Left ventricle myocardium inferior (tissue), 1 donor: ENCODE results near the gene FAM174B. TPM values are rescaled to one million over a fixed set of nuclear protein-coding genes. Genes with fewer than 3 reads are reported as not detected.

ENCODE experiments used
- DNase-seq: peaks from one replicate; pipeline ENCODE4 v3.0.0-alpha.2; 2020
- H3K27ac ChIP-seq: fragments of 200-600 bp; replicated peaks from 2 replicates; pipeline ENCODE4 v1.8.0; 2021
- H3K27me3 ChIP-seq: fragments of 200-600 bp; 2 replicates; pipeline ENCODE4 v1.8.0; 2021; ENCODE audit warnings: low read depth
- H3K36me3 ChIP-seq: fragments of 200-600 bp; 2 replicates; pipeline ENCODE4 v1.8.0; 2021
- H3K4me1 ChIP-seq: fragments of 200-600 bp; 2 replicates; pipeline ENCODE4 v1.8.0; 2021
- H3K4me3 ChIP-seq: fragments of 200-600 bp; 2 replicates; pipeline ENCODE4 v1.8.0; 2021; ENCODE audit warnings: mild to moderate bottlenecking, moderate library complexity
- H3K9me3 ChIP-seq: fragments of 200-600 bp; replicated peaks from 2 replicates; pipeline ENCODE4 v1.8.0; 2021
- CTCF ChIP-seq: fragments of 200-600 bp; IDR thresholded peaks from 2 replicates; pipeline ENCODE4 v1.8.0; 2021; ENCODE audit warnings: antibody characterized with exemption, mild to moderate bottlenecking, borderline replicate concordance
- intact Hi-C: fragments of 100-400 bp; cut with micrococcal nuclease; formaldehyde crosslinking; loops from one replicate; pipeline ENCODE4 v1.11.0; 2022
- total RNA-seq: library from RNA; stranded (reverse); fragmentation: NEBNext Ultra II Directional; extraction: Animal tissue kit (Norgen Biotek cat#: 25700); gene quantifications from one replicate; pipeline ENCODE4 v1.2.1, GENCODE V29; 2021
- donor health status: DM: no; HTN: yes; CAD: no; lungs with severe emphysema.

Gene FAM174B
- total RNA-seq, 1 donor from 2014 or later, result 17.1 TPM

GRCh38 chr15:92661069-92661468 lies 5.5 kb upstream of the FAM174B start:
- intact Hi-C loops, result no loop called here
- DNase-seq, result no peak
- Histone ChIP-seq H3K9me3 (no peaks in the 10 kb centered on the region), H3K36me3 (no peaks in the 10 kb centered on the region), H3K27ac (no peak overlapping the region), H3K4me3 (no peak overlapping the region), H3K4me1 (peaks cover 26% of the 10 kb centered on the region), H3K27me3 (no peaks in the 10 kb centered on the region)
- no peak for TF ChIP-seq CTCF

- no peaks in the 10 kb centered on the region for H3K27me3 ChIP-seq
- no peak overlapping the region for H3K4me3 ChIP-seq
- intact Hi-C loops, result no loop called here
- peaks cover 35% of the 10 kb centered on the region for H3K4me1 ChIP-seq
- no peak for TF ChIP-seq CTCF
- H3K27ac ChIP-seq, result no peak overlapping the region
- H3K9me3 ChIP-seq, result no peaks in the 10 kb centered on the region
- H3K36me3 ChIP-seq, result no peaks in the 10 kb centered on the region
- DNase-seq, result no peak
Observed at GRCh38 chr15:92657486-92657885, 1.9 kb upstream of the FAM174B start.

- H3K9me3 ChIP-seq, result no peaks in the 10 kb centered on the region
- H3K4me1 ChIP-seq, result peaks cover 46% of the 10 kb centered on the region
- no peak for TF ChIP-seq CTCF
- no peaks in the 10 kb centered on the region for H3K36me3 ChIP-seq
- no peak for DNase-seq
- H3K27ac ChIP-seq, result peak overlapping the region; percentile 72
- peak overlapping the region; percentile 76 for H3K4me3 ChIP-seq
- intact Hi-C loops, result no loop called here
- no peaks in the 10 kb centered on the region for H3K27me3 ChIP-seq
Observed at GRCh38 chr15:92656089-92656488, 514 bp upstream of the FAM174B start.

- no peaks in the 10 kb centered on the region for H3K36me3 ChIP-seq
- intact Hi-C loops, result no loop called here
- no peak for TF ChIP-seq CTCF
- peak overlapping the region; percentile 72 for H3K27ac ChIP-seq
- peak overlapping the region; percentile 76 for H3K4me3 ChIP-seq
- H3K27me3 ChIP-seq, result no peaks in the 10 kb centered on the region
- no peaks in the 10 kb centered on the region for H3K9me3 ChIP-seq
- H3K4me1 ChIP-seq, result peaks cover 54% of the 10 kb centered on the region
- DNase-seq, result no peak
Observed at GRCh38 chr15:92654662-92655061, 913 bp downstream of the FAM174B start.

GRCh38 chr15:92653836-92654539 lies 1.6 kb downstream of the FAM174B start:
- no peak for DNase-seq
- Histone ChIP-seq H3K27ac (peak overlapping the region; percentile 72), H3K4me3 (peak overlapping the region; percentile 76), H3K36me3 (no peaks in the 10 kb centered on the region), H3K4me1 (peaks cover 60% of the 10 kb centered on the region), H3K9me3 (no peaks in the 10 kb centered on the region), H3K27me3 (no peaks in the 10 kb centered on the region)
- intact Hi-C loops, result no loop called here
- no peak for TF ChIP-seq CTCF
